ENCODE measurements around the gene IRAK1.
"Not testable (repeated sequence)": the region's sequence is repeated elsewhere in the genome, so short reads cannot be mapped to it uniquely, and the experiment has no call there.

Gene IRAK1

DNA sequence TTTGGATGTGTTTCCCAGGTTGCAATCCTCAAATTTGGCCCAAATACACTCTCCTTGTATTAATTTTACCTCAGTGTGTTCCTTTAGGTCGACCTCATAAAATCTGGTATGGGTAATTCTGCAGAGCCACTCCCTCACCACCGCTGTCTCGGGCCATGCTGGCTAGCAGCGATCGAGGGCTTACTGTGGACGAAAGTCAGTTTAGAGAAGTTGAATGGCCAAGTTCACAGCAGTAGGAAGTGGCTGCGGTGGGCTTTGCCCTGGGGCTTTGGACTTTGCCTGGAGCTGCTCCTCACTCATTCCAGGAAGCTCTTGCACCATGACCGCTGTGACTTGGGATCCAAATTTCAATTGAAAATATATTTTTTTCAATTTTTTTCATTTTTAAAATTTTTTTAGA is 27.5 kb downstream of the IRAK1 start:
- H3K27ac ChIP-seq (ENCODE audit: low read length) = no peak overlapping the region
- no peak overlapping the region for H3K4me3 ChIP-seq (ENCODE audit: low read depth in 1 of 2, low read length in 2 of 2)
- H3K9me3 ChIP-seq (ENCODE audit: control insufficient read depth in 1 of 2, low read length in 2 of 2) = no peaks in the 10 kb centered on the region
- no peaks in the 10 kb centered on the region for H3K4me1 ChIP-seq (ENCODE audit: control insufficient read depth in 1 of 2, insufficient read depth in 2 of 2, low read length in 2 of 2)
- no peaks in the 10 kb centered on the region for H3K36me3 ChIP-seq (ENCODE audit: control insufficient read depth in 1 of 2, insufficient read depth in 2 of 2, low read length in 2 of 2)
- H3K27me3 ChIP-seq (ENCODE audit: low read depth, low read length) = no peaks in the 10 kb centered on the region

DNA sequence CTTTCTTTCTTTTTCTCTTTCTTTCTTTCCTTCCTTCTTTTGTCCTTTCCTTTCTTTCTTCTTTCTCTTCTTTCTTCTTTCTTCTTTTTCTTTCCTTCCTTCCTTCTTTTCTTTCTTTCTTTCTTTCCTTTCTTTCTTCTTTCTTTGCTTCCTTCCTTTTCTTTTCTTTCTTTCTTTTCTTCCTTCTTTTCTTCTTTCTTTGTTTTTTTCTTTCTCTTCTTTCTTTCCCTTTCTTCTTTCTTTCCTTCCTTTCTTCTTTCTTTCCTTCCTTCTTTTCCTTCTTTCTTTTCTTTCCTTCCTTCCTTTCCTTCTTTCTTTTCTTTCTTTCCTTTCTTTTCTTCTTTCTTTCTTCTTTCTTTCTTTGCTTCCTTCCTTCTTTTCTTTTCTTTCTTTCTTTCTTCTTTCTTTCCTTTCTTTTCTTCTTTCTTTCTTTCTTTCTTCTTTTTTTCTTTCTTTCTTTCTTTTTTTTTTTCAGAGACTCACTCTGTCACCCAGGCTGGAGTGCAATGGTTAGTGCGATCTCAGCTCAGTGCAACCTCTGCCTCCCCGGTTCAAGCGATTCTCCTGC is 28.6 kb downstream of the IRAK1 start:
- Histone ChIP-seq H3K27ac (ENCODE audit: low read length) (no peak overlapping the region), H3K9me3 (ENCODE audit: control insufficient read depth in 1 of 2, low read length in 2 of 2) (no peaks in the 10 kb centered on the region), H3K27me3 (ENCODE audit: low read depth, low read length) (no peaks in the 10 kb centered on the region), H3K4me3 (ENCODE audit: low read depth in 1 of 2, low read length in 2 of 2) (no peak overlapping the region), H3K36me3 (ENCODE audit: control insufficient read depth in 1 of 2, insufficient read depth in 2 of 2, low read length in 2 of 2) (no peaks in the 10 kb centered on the region), H3K4me1 (ENCODE audit: control insufficient read depth in 1 of 2, insufficient read depth in 2 of 2, low read length in 2 of 2) (no peaks in the 10 kb centered on the region)

DNA sequence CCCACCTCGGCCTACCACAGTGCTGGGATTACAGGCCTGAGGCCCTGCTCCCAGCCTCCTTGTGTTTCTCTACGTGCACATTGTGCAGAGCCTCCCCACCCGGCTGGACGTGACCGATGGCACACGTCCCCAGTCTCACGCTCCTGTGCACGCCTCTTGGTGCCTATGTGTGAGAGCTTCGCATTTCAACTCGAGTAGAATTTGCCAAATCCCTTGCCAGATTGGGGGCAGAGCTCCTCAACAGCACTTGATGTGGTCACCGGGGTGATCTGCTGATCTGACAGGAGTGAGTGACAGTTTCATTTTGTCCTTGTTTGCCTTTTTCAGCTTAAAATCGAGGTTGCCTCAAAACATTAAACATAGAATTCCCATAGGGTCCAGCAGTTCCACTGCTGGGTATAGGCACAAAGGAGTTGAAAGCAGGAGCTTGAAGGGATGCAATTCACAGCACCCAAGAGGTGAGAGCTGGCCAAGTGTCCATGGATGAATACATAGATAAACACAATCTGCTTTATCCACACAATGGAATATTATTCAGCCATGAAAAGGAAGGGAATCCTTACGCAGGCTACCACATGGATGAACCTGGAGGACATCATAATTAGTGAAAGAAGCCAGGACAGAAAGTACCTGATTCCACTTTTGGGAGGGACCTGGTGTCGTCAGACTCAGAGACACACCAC is 29.6 kb downstream of the IRAK1 start:
- peaks cover 0 to under 1% of the 10 kb centered on the region in 2 donors for H3K4me1 ChIP-seq (ENCODE audit: control insufficient read depth in 1 of 2, insufficient read depth in 2 of 2, low read length in 2 of 2)
- no peak overlapping the region for H3K27ac ChIP-seq (ENCODE audit: low read length)
- H3K27me3 ChIP-seq (ENCODE audit: low read depth, low read length) = no peaks in the 10 kb centered on the region

DNA sequence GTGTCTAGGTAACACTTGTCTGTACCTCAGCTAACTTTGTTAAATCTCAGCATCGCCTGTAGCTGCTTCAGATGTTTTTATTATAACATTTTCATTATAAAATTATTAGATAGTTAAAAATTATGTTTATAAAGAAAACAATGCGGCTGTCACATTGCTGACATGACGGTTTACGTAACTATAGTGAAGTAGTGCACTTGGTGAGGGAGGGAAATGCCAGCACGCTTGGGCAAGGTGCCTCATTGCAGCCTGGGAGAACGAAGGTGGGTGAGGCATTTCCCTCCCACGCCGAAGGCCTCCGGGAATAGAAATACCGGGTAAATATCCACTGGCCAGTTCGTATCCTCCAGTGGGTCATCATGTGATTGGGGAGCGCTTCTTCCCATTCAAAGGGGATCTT is 31.2 kb downstream of the IRAK1 start:
- Histone ChIP-seq H3K9me3 (ENCODE audit: control insufficient read depth in 1 of 2, low read length in 2 of 2) (no peaks in the 10 kb centered on the region), H3K27ac (ENCODE audit: low read length) (no peak overlapping the region)

More for the DNA sequence above, 29.6 kb downstream of the IRAK1 start:
- Histone ChIP-seq H3K36me3 (ENCODE audit: control insufficient read depth in 1 of 2, insufficient read depth in 2 of 2, low read length in 2 of 2) (no peaks in the 10 kb centered on the region), H3K9me3 (ENCODE audit: control insufficient read depth in 1 of 2, low read length in 2 of 2) (no peaks in the 10 kb centered on the region), H3K4me3 (ENCODE audit: low read depth in 1 of 2, low read length in 2 of 2) (no peak overlapping the region)

DNA sequence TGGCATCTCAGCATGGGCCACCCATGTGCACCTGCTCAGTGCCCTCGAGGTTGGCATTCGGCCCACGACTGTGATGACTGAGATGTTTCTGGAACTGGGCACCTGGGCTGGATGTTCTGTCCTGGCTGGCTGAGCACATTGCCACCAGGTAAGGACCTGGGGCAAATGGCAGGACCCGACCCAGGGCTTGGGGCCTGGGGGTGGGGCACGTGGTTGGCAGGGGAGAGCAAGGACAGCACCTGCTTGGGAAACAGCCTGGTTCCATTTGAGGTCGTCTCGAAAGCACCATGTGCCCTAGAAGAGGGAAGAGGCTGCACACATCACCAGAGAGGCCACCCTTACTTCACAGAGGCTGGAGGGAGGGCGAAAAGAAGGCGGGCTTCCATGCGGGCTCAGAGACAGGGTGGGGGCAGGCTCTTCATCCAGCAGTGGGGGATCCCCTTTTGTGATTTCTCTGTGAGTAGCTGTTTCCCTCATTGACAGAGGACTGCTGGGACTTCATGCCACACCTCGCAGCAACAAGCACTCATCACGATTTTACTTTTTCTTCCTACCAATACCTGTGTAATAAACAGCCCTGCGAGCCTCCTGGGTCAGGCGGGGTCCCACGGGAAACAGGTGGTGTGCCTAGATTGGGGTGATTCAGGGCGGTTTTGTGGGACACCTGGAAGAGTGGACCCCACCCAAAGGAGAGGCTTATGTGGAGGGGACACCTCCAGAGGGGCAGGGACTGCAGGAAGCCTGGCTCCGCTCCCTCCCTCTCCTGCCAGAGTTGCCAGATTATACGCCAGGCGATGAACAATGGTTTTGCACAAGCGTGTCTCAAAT is 35.1 kb downstream of the IRAK1 start:
- H3K27me3 ChIP-seq (ENCODE audit: low read depth, low read length) = no peaks in the 10 kb centered on the region

More for the DNA sequence above, 31.2 kb downstream of the IRAK1 start:
- peaks cover 4% of the 10 kb centered on the region in 2 donors for H3K4me1 ChIP-seq (ENCODE audit: control insufficient read depth in 1 of 2, insufficient read depth in 2 of 2, low read length in 2 of 2)
- no peaks in the 10 kb centered on the region for H3K36me3 ChIP-seq (ENCODE audit: control insufficient read depth in 1 of 2, insufficient read depth in 2 of 2, low read length in 2 of 2)
- H3K4me3 ChIP-seq (ENCODE audit: low read depth in 1 of 2, low read length in 2 of 2) = no peak overlapping the region
- no peaks in the 10 kb centered on the region for H3K27me3 ChIP-seq (ENCODE audit: low read depth, low read length)

DNA sequence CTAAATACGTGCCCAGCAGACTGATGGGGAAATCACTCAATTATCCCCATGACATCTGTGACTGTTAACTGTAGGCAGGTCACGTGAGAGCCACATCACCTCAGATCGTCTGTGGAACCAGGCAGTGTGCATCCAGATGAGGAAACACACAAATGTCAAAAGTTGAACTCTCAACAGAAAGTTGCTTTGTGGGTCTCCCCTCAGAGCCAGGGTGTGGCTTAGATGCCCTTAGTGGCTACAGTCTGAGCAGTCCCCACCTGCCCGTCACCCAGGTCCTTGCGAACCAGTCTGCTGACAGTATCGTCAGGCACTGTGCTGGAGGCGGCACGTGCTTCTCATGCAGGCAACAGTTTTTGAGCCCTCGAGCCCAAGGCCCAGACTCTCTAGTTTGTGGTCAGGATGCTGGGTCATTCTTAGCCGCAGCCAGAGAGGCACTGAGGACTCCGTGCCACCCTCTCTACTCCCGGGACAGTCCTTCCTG is 36.3 kb downstream of the IRAK1 start:
- Histone ChIP-seq H3K4me3 (ENCODE audit: low read depth in 1 of 2, low read length in 2 of 2) (no peak overlapping the region), H3K27me3 (ENCODE audit: low read depth, low read length) (no peaks in the 10 kb centered on the region), H3K9me3 (ENCODE audit: control insufficient read depth in 1 of 2, low read length in 2 of 2) (no peaks in the 10 kb centered on the region), H3K27ac (ENCODE audit: low read length) (no peak overlapping the region), H3K36me3 (ENCODE audit: control insufficient read depth in 1 of 2, insufficient read depth in 2 of 2, low read length in 2 of 2) (no peaks in the 10 kb centered on the region), H3K4me1 (ENCODE audit: control insufficient read depth in 1 of 2, insufficient read depth in 2 of 2, low read length in 2 of 2) (peaks cover 4% of the 10 kb centered on the region in 2 donors)

More for the DNA sequence above, 35.1 kb downstream of the IRAK1 start:
- Histone ChIP-seq H3K4me1 (ENCODE audit: control insufficient read depth in 1 of 2, insufficient read depth in 2 of 2, low read length in 2 of 2) (peaks cover 4% of the 10 kb centered on the region in 2 donors), H3K36me3 (ENCODE audit: control insufficient read depth in 1 of 2, insufficient read depth in 2 of 2, low read length in 2 of 2) (no peaks in the 10 kb centered on the region), H3K4me3 (ENCODE audit: low read depth in 1 of 2, low read length in 2 of 2) (no peak overlapping the region), H3K9me3 (ENCODE audit: control insufficient read depth in 1 of 2, low read length in 2 of 2) (no peaks in the 10 kb centered on the region), H3K27ac (ENCODE audit: low read length) (peak overlapping the region; percentile 23)

DNA sequence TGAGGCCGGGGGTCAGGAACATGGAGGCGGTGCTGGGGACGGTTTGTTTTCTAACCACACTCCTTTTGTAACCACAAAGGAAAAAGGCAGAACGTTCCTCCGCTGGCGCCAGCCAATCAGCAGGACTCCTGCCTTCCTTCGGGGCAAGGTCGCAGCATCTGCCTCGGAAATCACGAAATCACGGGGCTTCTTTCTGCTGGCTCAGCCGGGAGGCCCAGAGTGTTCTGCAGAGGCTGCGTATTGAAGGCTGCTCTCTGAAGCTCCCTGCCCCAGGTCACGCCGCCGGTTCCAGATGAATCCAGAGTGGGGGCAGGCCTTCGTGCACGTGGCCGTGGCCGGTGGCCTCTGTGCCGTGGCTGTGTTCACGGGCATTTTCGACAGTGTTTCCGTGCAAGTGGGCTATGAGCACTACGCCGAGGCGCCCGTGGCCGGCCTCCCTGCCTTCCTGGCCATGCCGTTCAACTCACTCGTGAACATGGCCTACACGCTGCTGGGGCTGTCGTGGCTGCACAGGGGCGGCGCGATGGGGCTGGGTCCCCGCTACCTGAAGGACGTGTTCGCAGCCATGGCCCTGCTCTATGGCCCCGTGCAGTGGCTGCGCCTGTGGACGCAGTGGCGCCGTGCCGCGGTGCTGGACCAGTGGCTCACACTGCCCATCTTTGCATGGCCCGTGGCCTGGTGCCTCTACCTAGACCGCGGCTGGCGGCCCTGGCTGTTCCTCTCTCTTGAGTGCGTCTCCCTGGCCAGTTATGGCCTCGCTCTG is 37.8 kb downstream of the IRAK1 start:
- no peak overlapping the region for H3K27ac ChIP-seq (ENCODE audit: low read length)
- H3K27me3 ChIP-seq (ENCODE audit: low read depth, low read length) = no peaks in the 10 kb centered on the region
- H3K9me3 ChIP-seq (ENCODE audit: control insufficient read depth in 1 of 2, low read length in 2 of 2) = no peaks in the 10 kb centered on the region
- H3K36me3 ChIP-seq (ENCODE audit: control insufficient read depth in 1 of 2, insufficient read depth in 2 of 2, low read length in 2 of 2) = no peaks in the 10 kb centered on the region
- no peak overlapping the region for H3K4me3 ChIP-seq (ENCODE audit: low read depth in 1 of 2, low read length in 2 of 2)
- H3K4me1 ChIP-seq (ENCODE audit: control insufficient read depth in 1 of 2, insufficient read depth in 2 of 2, low read length in 2 of 2) = peaks cover 4% of the 10 kb centered on the region in 2 donors

DNA sequence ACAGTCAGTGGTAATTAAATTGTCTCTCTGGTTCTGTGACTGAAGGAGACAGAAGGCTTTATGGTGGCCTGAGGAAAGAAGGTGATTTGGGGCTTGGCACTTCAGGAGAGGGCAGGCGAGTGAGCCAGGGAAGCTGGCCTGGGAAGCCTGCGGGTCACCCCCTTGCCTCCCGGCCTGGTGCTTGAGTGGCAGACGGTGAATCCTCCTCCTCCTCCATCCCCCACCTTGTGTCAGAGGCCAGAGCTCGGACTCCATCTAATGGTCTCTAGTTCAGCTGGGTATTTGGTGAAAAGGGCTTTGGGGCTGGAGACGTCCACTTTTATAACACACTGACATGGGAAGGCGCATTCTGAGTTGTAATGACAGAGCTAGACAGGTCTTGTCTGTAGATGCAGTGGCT is 38.5 kb downstream of the IRAK1 start:
- Histone ChIP-seq H3K36me3 (ENCODE audit: control insufficient read depth in 1 of 2, insufficient read depth in 2 of 2, low read length in 2 of 2) (no peaks in the 10 kb centered on the region), H3K9me3 (ENCODE audit: control insufficient read depth in 1 of 2, low read length in 2 of 2) (no peaks in the 10 kb centered on the region), H3K27ac (ENCODE audit: low read length) (no peak overlapping the region), H3K4me3 (ENCODE audit: low read depth in 1 of 2, low read length in 2 of 2) (no peak overlapping the region), H3K27me3 (ENCODE audit: low read depth, low read length) (no peaks in the 10 kb centered on the region), H3K4me1 (ENCODE audit: control insufficient read depth in 1 of 2, insufficient read depth in 2 of 2, low read length in 2 of 2) (peaks cover 4% of the 10 kb centered on the region in 2 donors)

DNA sequence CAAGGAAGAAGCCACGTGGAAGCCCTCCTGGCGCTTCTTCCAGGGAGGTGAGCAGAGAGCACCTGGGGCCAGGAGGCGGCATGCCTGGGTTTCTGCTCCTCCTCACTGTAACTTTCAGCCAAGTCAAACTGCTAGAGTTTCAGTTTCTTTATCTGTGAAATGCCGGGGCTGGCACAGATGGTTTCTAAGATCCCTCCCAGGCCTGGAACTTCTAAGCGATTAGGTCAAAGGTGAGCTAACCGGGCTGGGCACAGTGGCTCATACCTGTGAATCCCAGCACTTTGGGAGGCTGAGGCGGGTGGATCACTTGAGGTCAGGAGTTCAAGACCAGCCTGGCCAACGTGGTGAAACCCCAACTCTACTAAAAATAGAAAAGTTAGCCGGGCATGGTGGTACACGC is 39.3 kb downstream of the IRAK1 start:
- not testable (repeated sequence) for H3K27me3 ChIP-seq (ENCODE audit: low read depth, low read length); H3K27ac ChIP-seq (ENCODE audit: low read length)

DNA sequence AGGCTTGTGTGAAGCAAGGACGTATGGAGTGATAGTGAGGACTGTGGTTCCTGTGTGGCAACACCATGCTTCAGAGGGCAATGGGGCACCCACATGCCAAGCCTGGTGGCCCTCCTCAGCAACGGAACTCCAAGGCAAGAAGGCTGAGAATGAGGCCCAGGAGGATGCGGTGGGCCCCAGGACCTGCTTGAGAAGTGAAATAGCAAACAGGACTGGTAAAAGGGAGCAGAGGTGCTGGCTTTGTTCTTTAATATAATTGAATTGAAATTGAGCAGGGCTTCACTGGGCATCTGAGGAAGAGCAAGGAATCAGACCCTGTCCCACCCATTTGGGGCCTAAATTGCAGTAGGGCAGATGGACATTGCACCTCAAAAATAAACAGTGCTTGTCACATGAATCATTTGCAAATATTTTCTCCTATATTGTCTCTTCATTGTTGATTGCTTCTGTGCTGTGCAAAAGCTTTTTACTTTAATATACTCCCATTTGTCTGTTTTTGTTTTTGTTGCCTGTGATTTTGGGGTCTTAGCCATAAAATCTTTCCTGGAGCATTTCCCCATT is 44.9 kb downstream of the IRAK1 start:
- peaks cover 0 to 5% of the 10 kb centered on the region in 2 donors for H3K36me3 ChIP-seq (ENCODE audit: control insufficient read depth in 1 of 2, insufficient read depth in 2 of 2, low read length in 2 of 2)
- peaks cover 5 to 17% of the 10 kb centered on the region in 2 donors for H3K4me1 ChIP-seq (ENCODE audit: control insufficient read depth in 1 of 2, insufficient read depth in 2 of 2, low read length in 2 of 2)
- no peak overlapping the region for H3K27ac ChIP-seq (ENCODE audit: low read length)
- H3K9me3 ChIP-seq (ENCODE audit: control insufficient read depth in 1 of 2, low read length in 2 of 2) = no peaks in the 10 kb centered on the region
- H3K4me3 ChIP-seq (ENCODE audit: low read depth in 1 of 2, low read length in 2 of 2) = no peak overlapping the region
- no peaks in the 10 kb centered on the region for H3K27me3 ChIP-seq (ENCODE audit: low read depth, low read length)

More for the DNA sequence above, 39.3 kb downstream of the IRAK1 start:
- H3K36me3 ChIP-seq (ENCODE audit: control insufficient read depth in 1 of 2, insufficient read depth in 2 of 2, low read length in 2 of 2); H3K4me3 ChIP-seq (ENCODE audit: low read depth in 1 of 2, low read length in 2 of 2); H3K9me3 ChIP-seq (ENCODE audit: control insufficient read depth in 1 of 2, low read length in 2 of 2); H3K4me1 ChIP-seq (ENCODE audit: control insufficient read depth in 1 of 2, insufficient read depth in 2 of 2, low read length in 2 of 2): not testable (repeated sequence)

All from muscle layer of duodenum (tissue), 2 donors.